ENCODE results near the gene NXN.
"Not testable (repeated sequence)": the region's sequence is repeated elsewhere in the genome, so short reads cannot be mapped to it uniquely, and the experiment has no call there.

NXN gene

GRCh38 chr17:883586-883962 is 96.0 kb downstream of the NXN start:
- DNase-seq = no peak

DNA sequence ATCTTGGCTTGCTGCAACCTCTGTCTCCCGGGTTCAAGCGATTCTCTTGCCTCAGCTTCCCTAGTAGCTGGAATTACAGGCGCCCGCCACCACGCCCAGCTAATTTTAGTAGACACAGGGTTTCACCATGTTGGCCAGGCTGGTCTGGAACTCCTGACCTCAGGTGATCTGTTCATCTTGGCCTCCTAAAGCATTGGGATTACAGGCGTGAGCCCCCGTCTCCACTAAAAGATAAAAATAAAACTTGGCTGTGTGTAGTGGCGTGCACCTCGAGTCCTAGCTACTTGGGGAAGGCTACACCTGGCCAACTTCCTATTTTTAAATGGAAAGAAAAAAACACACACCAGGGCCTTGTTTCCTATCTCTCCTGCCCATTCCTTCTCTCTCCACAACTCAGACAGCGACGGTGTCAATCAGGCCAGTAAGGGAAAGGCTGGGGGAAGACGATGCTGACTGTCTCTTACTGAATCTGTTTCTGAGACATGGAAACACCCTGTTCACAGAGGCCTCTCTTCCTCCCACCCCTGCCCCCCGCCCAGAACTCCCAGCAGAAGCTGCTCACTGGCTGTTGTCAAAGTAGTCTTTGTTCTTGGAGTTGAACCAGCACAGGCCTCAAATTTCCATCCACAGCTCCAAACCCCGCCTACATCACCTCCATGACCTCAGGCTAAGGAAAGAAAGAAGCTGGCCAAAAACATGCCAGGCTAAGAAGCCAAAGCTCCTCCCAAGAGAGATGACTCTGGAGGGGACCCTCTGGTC is 96.6 kb downstream of the NXN start:
- DNase-seq = peak; percentile 63

- peak; percentile 69 for DNase-seq
Observed at GRCh38 chr17:881778-882177, 97.8 kb downstream of the NXN start.

DNA sequence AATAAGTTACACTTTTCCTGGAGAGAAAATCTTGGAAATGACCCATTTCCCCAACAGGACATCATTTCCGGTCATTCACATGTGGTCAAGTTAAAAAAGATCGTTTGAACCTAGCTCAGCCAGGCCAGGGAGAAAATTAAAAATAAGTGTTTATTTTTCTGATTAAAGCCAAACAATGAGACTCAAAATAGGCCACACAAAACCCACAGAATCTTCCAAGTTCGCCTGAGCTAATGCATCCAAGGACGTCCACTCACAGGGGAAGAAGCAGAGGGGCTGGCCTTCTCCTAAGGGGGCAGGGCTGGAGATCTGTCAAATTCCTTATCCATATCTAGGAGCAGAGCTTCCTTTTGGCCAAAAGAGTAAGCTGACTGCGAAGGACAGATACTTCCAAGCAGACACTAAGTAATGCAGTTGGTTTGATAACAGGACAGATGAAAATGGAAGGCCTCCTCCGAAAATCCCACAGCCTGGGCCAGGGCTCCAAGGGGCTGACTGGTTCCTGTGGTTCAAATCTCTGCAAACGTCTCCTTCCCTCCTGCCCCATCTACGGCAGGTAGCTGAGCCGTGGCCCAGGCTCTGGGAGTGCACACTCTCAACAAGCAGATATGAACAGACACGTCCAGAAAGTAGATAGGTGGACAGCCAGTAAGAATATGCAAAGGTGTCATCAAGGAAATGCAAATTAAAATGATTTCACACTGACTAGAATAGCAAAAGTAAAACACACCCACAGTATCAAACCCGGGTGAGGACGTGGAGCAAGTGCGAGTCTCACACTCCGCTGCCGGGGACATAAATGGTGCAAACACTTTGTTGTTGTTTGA is 98.9 kb downstream of the NXN start:
- DNase-seq = no peak

GRCh38 chr17:879546-880442 is 99.8 kb downstream of the NXN start:
- peak; percentile 72 for DNase-seq

DNA sequence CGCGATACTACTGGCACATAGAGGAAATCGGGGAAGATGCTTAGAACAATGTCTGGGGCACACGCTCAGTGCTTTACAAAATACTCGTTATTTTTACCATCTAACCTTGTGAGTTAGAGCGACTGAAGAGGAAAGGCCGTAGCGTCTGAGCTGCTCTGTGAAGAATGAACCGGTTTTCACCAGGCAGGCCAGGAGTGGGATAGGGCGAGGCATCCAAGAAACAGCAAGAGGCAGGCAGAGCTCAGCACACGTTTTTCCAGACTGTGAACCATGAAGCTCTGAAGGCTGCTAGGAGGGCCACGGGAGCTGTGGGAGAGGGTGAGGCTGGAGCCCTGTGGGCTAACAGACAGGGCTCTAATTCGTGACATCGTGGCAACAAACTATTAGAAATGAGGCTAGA is 101.9 kb downstream of the NXN start:
- DNase-seq = no peak

- DNase-seq = no peak
Observed at GRCh38 chr17:876272-876671, 103.3 kb downstream of the NXN start.

- DNase-seq = not testable (repeated sequence)
Observed at GRCh38 chr17:874590-874989, 105.0 kb downstream of the NXN start.

- no peak for DNase-seq
Observed at GRCh38 chr17:872855-873254, 106.7 kb downstream of the NXN start.

- peak; percentile 75 for DNase-seq
Observed at GRCh38 chr17:871751-872519, 107.6 kb downstream of the NXN start.

GRCh38 chr17:869567-870525 is 109.7 kb downstream of the NXN start:
- DNase-seq = peak; percentile 68

DNA sequence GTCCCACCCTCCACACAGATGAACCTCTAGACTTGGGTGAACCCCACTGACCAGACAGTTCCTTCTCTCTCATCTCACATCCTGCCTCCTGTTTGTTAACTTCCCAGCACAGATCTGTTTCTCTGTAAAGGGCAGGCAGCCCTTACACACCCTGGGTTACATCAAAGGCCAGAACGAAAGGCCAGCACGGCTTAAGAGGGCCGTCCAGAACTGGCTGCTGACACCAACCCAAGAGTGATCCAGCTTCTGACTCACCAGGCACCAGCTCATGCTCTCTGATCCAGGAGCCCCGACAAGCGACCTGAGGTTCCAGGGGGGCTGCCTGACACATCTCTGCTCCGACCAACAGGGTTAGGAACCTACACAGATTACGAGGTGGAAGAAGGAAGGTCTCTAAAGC is 110.5 kb downstream of the NXN start:
- no peak for DNase-seq

GRCh38 chr17:867896-868489 is 111.6 kb downstream of the NXN start:
- no peak for DNase-seq

- not testable (repeated sequence) for DNase-seq
Observed at GRCh38 chr17:867238-867637, 112.3 kb downstream of the NXN start.

GRCh38 chr17:866568-867103 is 112.9 kb downstream of the NXN start:
- no peak for DNase-seq

- no peak for DNase-seq
Observed at GRCh38 chr17:864315-864714, 115.3 kb downstream of the NXN start.

- no peak for DNase-seq
Observed at GRCh38 chr17:863880-864279, 115.7 kb downstream of the NXN start.

GRCh38 chr17:862582-862981 is 117.0 kb downstream of the NXN start:
- no peak for DNase-seq

DNA sequence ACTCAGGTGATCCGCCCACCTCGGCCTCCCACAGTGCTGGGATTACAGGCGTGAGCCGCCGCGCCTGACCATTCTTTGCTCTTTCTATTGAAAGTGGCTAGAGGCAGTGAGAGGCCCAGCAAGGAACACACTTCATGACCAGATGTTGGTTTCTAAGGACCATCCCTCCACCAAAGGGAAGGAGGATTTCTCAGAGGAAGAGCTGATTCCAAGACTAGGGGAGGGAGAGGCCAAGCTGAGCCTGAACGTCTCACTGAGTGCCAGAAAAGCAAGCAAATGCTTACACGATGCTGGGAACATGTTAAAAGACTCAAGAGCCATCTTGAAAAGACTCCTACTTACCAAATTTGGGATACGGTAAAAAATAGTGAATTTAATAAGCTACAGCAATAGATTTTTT is 118.2 kb downstream of the NXN start:
- DNase-seq = no peak

GRCh38 chr17:860805-861204 is 118.8 kb downstream of the NXN start:
- DNase-seq = no peak

Data from fibroblast of skin of back (primary cell).